ENCODE results near the gene EPB41L1.

GRCh38 chr20:36179170-36179945, 24.8 kb downstream of the EPB41L1 start:
- no peak for TF ChIP-seq CTCF (conservative IDR thresholded peaks at IDR 0.05)
- no peak for TF ChIP-seq ZFX (IDR thresholded peaks at IDR 0.05)
